ENCODE data around the gene ISX. TPM values are rescaled to one million over a fixed set of nuclear protein-coding genes. Genes with fewer than 3 reads are reported as not detected.
"Not testable (repeated sequence)": the region's sequence is repeated elsewhere in the genome, so short reads cannot be mapped to it uniquely, and the experiment has no call there.

Gene ISX
- total RNA-seq, 2 experiments from 2014 or later = not detected

- no peak overlapping the region for H3K27ac Mint-ChIP-seq
- H3K9me3 Mint-ChIP-seq (ENCODE audit: insufficient read depth) = no peaks in the 10 kb centered on the region
- POLR2A ChIA-PET = no interaction called here
- H3K4me1 Mint-ChIP-seq (ENCODE audit: low read depth) = no peaks in the 10 kb centered on the region
- H3K27me3 Mint-ChIP-seq (ENCODE audit: low read depth) = no peaks in the 10 kb centered on the region
- no peak overlapping the region for H3K4me3 Mint-ChIP-seq
- CTCF ChIA-PET = interaction anchor here (1.9 kb wide), 1 partner anchor 13 kb away, joined by 4 read pairs; no protein-coding TSS in a partner anchor
- DNase-seq (no peak), ATAC-seq (no peak)
- H3K36me3 Mint-ChIP-seq (ENCODE audit: low read depth) = no peaks in the 10 kb centered on the region
Observed at GRCh38 chr22:35037089-35037488, 28.9 kb upstream of the ISX start.

- ChIA-PET POLR2A (no interaction called here), CTCF (no interaction called here)
- no peak for ATAC-seq
- no peaks in the 10 kb centered on the region for H3K4me1 Mint-ChIP-seq (ENCODE audit: low read depth)
- no peak overlapping the region for H3K4me3 Mint-ChIP-seq
- H3K9me3 Mint-ChIP-seq (ENCODE audit: insufficient read depth) = no peaks in the 10 kb centered on the region
- no peak for DNase-seq
- no peaks in the 10 kb centered on the region for H3K36me3 Mint-ChIP-seq (ENCODE audit: low read depth)
- no peaks in the 10 kb centered on the region for H3K27me3 Mint-ChIP-seq (ENCODE audit: low read depth)
- no peak overlapping the region for H3K27ac Mint-ChIP-seq
Observed at GRCh38 chr22:35039625-35040024, 26.3 kb upstream of the ISX start.

- no peaks in the 10 kb centered on the region for H3K4me1 Mint-ChIP-seq (ENCODE audit: low read depth)
- no peak for DNase-seq
Observed at GRCh38 chr22:35043252-35043933, 22.6 kb upstream of the ISX start.

GRCh38 chr22:35043934-35044319, 22.0 kb upstream of the ISX start:
- no peaks in the 10 kb centered on the region for H3K27me3 Mint-ChIP-seq (ENCODE audit: low read depth)
- H3K9me3 Mint-ChIP-seq (ENCODE audit: insufficient read depth) = no peaks in the 10 kb centered on the region
- DNase-seq = no peak
- ChIA-PET POLR2A (no interaction called here), CTCF (interaction anchor here (0.7 to 1.5 kb wide), 3 partner anchors 20 to 187 kb away, joined by 3 to 14 read pairs (median 4); no protein-coding TSS in a partner anchor)
- no peak overlapping the region for H3K27ac Mint-ChIP-seq
- no peaks in the 10 kb centered on the region for H3K4me1 Mint-ChIP-seq (ENCODE audit: low read depth)
- H3K36me3 Mint-ChIP-seq (ENCODE audit: low read depth) = no peaks in the 10 kb centered on the region
- no peak for ATAC-seq
- no peak overlapping the region for H3K4me3 Mint-ChIP-seq

More at GRCh38 chr22:35043252-35043933, 22.6 kb upstream of the ISX start:
- H3K4me3 Mint-ChIP-seq = no peak overlapping the region
- no peaks in the 10 kb centered on the region for H3K9me3 Mint-ChIP-seq (ENCODE audit: insufficient read depth)
- ChIA-PET POLR2A (no interaction called here), CTCF (interaction anchor here (0.7 to 1.5 kb wide), 3 partner anchors 19 to 188 kb away, joined by 3 to 14 read pairs (median 4); no protein-coding TSS in a partner anchor)
- H3K36me3 Mint-ChIP-seq (ENCODE audit: low read depth) = no peaks in the 10 kb centered on the region
- no peak overlapping the region for H3K27ac Mint-ChIP-seq
- ATAC-seq = no peak
- no peaks in the 10 kb centered on the region for H3K27me3 Mint-ChIP-seq (ENCODE audit: low read depth)

GRCh38 chr22:35044607-35045390, 21.2 kb upstream of the ISX start:
- no peaks in the 10 kb centered on the region for H3K9me3 Mint-ChIP-seq (ENCODE audit: insufficient read depth)
- DNase-seq (no peak), ATAC-seq (no peak)
- no peak overlapping the region for H3K4me3 Mint-ChIP-seq
- H3K27me3 Mint-ChIP-seq (ENCODE audit: low read depth) = no peaks in the 10 kb centered on the region
- ChIA-PET CTCF (interaction anchor here (1.6 kb wide), 1 partner anchor 106 kb away, joined by 4 read pairs; no protein-coding TSS in a partner anchor), POLR2A (no interaction called here)
- H3K4me1 Mint-ChIP-seq (ENCODE audit: low read depth) = no peaks in the 10 kb centered on the region
- no peak overlapping the region for H3K27ac Mint-ChIP-seq
- no peaks in the 10 kb centered on the region for H3K36me3 Mint-ChIP-seq (ENCODE audit: low read depth)

GRCh38 chr22:35045451-35045850, 20.5 kb upstream of the ISX start:
- no peak for DNase-seq
- no peak overlapping the region for H3K27ac Mint-ChIP-seq
- ChIA-PET CTCF (interaction anchor here (0.9 to 1.6 kb wide), 2 partner anchors 105 to 537 kb away, joined by 3 to 4 read pairs; no protein-coding TSS in a partner anchor), POLR2A (no interaction called here)
- H3K36me3 Mint-ChIP-seq (ENCODE audit: low read depth) = no peaks in the 10 kb centered on the region
- H3K4me1 Mint-ChIP-seq (ENCODE audit: low read depth) = no peaks in the 10 kb centered on the region
- no peak for ATAC-seq
- no peak overlapping the region for H3K4me3 Mint-ChIP-seq
- H3K9me3 Mint-ChIP-seq (ENCODE audit: insufficient read depth) = no peaks in the 10 kb centered on the region
- no peaks in the 10 kb centered on the region for H3K27me3 Mint-ChIP-seq (ENCODE audit: low read depth)

- Mint-ChIP-seq H3K4me1 (ENCODE audit: low read depth) (no peaks in the 10 kb centered on the region), H3K4me3 (no peak overlapping the region), H3K36me3 (ENCODE audit: low read depth) (no peaks in the 10 kb centered on the region), H3K27ac (no peak overlapping the region), H3K27me3 (ENCODE audit: low read depth) (peaks cover 2% of the 10 kb centered on the region), H3K9me3 (ENCODE audit: insufficient read depth) (no peaks in the 10 kb centered on the region)
- CTCF ChIA-PET = interaction anchor here (1.6 kb wide), 1 partner anchor 103 kb away, joined by 4 read pairs; no protein-coding TSS in a partner anchor
- POLR2A ChIA-PET = no interaction called here
- ATAC-seq (no peak), DNase-seq (no peak)
Observed at GRCh38 chr22:35046744-35047462, 19.1 kb upstream of the ISX start.

GRCh38 chr22:35050038-35050437, 15.9 kb upstream of the ISX start:
- ATAC-seq; H3K4me3 Mint-ChIP-seq; POLR2A ChIA-PET; H3K9me3 Mint-ChIP-seq (ENCODE audit: insufficient read depth); H3K4me1 Mint-ChIP-seq (ENCODE audit: low read depth); H3K36me3 Mint-ChIP-seq (ENCODE audit: low read depth); H3K27ac Mint-ChIP-seq; DNase-seq; H3K27me3 Mint-ChIP-seq (ENCODE audit: low read depth): not testable (repeated sequence)
- CTCF ChIA-PET = interaction anchor here (0.7 kb wide), 1 partner anchor 635 kb away, joined by 3 read pairs; no protein-coding TSS in a partner anchor

GRCh38 chr22:35051013-35051535, 14.9 kb upstream of the ISX start:
- H3K9me3 Mint-ChIP-seq (ENCODE audit: insufficient read depth) = no peaks in the 10 kb centered on the region
- no peak overlapping the region for H3K4me3 Mint-ChIP-seq
- ATAC-seq (no peak), DNase-seq (no peak)
- no peaks in the 10 kb centered on the region for H3K36me3 Mint-ChIP-seq (ENCODE audit: low read depth)
- ChIA-PET POLR2A (no interaction called here), CTCF (no interaction called here)
- H3K27me3 Mint-ChIP-seq (ENCODE audit: low read depth) = peaks cover 4% of the 10 kb centered on the region
- no peak overlapping the region for H3K27ac Mint-ChIP-seq
- H3K4me1 Mint-ChIP-seq (ENCODE audit: low read depth) = no peaks in the 10 kb centered on the region

- Mint-ChIP-seq H3K4me3 (no peak overlapping the region), H3K9me3 (ENCODE audit: insufficient read depth) (no peaks in the 10 kb centered on the region), H3K4me1 (ENCODE audit: low read depth) (no peaks in the 10 kb centered on the region), H3K27me3 (ENCODE audit: low read depth) (peaks cover 4% of the 10 kb centered on the region), H3K36me3 (ENCODE audit: low read depth) (no peaks in the 10 kb centered on the region), H3K27ac (no peak overlapping the region)
- ChIA-PET CTCF (no interaction called here), POLR2A (no interaction called here)
- DNase-seq (no peak), ATAC-seq (no peak)
Observed at GRCh38 chr22:35051791-35052190, 14.2 kb upstream of the ISX start.

GRCh38 chr22:35053060-35053835, 12.7 kb upstream of the ISX start:
- no peak overlapping the region for H3K4me3 Mint-ChIP-seq
- H3K36me3 Mint-ChIP-seq (ENCODE audit: low read depth) = no peaks in the 10 kb centered on the region
- ChIA-PET CTCF (interaction anchor here (1.7 kb wide), 1 partner anchor 97 kb away, joined by 4 read pairs; no protein-coding TSS in a partner anchor), POLR2A (no interaction called here)
- ATAC-seq (no peak), DNase-seq (no peak)
- no peaks in the 10 kb centered on the region for H3K9me3 Mint-ChIP-seq (ENCODE audit: insufficient read depth)
- H3K4me1 Mint-ChIP-seq (ENCODE audit: low read depth) = no peaks in the 10 kb centered on the region
- peaks cover 4% of the 10 kb centered on the region for H3K27me3 Mint-ChIP-seq (ENCODE audit: low read depth)
- no peak overlapping the region for H3K27ac Mint-ChIP-seq

Data from activated CD8-positive, alpha-beta T cell treated with anti-CD3 and anti-CD28 coated beads, Interleukin-2, amount 10 ng/mL, durations not matched to agents 7 days and 5 days (primary cell).